GM12865 (cell line): ENCODE data around the gene LARGE2.
A peak's percentile ranks its signal among the peaks of the same experiment; 100 is the strongest.

Experiments used
- DNase-seq: peaks from one replicate; pipeline ENCODE4 v3.0.0; 2010; ENCODE audit warnings: low read depth
- H3K4me3 ChIP-seq: 2 replicates; pipeline ENCODE4 v1.5.1; 2011; ENCODE audit warnings: mild to moderate bottlenecking, low read depth, low read length, control low read depth
- TF ChIP-seq, protein P1 (sequence below): IDR thresholded peaks from 2 replicates; pipeline ENCODE4 v1.5.1; 2011; ENCODE audit warnings: low read length, control low read depth, low read depth, inconsistent platforms; ENCODE audit not compliant: insufficient read depth; ENCODE audit errors: missing control alignments

The LARGE2 gene

DNA sequence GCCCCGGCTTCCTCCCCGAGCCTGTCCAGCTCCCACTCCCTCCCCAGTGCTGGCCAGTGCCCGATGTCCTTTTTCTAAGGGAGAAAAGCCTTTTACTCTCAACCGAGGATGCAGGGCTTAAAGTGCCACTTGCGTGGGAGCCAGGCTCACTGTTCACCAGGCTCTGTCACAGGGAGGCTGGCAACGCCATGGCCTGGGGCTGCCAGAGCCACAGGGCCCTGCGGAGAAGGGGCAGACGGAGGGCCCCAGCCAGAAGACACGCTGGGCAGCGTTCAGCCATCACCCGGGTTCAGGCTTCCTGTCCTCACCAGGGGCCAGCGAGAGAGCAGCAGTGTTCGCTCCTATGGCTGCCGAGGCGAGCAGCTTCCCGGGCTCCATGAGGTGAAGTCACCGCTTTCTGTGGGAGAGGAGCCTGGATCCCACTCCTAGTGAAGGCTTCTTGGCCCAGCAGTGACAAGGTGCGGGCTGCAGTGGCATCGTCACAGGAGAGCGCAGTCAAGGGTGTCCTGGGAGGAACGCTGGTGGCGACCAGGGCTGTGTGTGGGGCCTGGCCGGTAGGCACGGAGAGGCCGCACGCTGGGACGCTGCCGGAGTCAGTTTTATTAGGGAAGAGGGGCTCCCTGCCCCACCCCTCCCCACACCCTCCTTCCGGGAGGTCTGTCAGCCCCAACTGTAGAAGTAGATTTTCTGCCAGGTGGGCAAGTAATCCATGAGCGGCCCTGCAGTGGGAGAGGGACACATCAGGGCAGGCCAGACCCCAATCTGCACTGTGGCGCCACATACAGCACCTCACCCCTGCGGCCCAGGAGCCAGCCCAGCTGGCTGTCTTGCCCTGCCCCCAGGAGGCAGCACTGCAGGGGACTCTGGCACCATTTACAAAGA lies 12.6 kb upstream of the LARGE2 start:
- TF ChIP-seq, protein P1, sequence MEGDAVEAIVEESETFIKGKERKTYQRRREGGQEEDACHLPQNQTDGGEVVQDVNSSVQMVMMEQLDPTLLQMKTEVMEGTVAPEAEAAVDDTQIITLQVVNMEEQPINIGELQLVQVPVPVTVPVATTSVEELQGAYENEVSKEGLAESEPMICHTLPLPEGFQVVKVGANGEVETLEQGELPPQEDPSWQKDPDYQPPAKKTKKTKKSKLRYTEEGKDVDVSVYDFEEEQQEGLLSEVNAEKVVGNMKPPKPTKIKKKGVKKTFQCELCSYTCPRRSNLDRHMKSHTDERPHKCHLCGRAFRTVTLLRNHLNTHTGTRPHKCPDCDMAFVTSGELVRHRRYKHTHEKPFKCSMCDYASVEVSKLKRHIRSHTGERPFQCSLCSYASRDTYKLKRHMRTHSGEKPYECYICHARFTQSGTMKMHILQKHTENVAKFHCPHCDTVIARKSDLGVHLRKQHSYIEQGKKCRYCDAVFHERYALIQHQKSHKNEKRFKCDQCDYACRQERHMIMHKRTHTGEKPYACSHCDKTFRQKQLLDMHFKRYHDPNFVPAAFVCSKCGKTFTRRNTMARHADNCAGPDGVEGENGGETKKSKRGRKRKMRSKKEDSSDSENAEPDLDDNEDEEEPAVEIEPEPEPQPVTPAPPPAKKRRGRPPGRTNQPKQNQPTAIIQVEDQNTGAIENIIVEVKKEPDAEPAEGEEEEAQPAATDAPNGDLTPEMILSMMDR: no peak
- no peak for DNase-seq
- no peak overlapping the region for H3K4me3 ChIP-seq

DNA sequence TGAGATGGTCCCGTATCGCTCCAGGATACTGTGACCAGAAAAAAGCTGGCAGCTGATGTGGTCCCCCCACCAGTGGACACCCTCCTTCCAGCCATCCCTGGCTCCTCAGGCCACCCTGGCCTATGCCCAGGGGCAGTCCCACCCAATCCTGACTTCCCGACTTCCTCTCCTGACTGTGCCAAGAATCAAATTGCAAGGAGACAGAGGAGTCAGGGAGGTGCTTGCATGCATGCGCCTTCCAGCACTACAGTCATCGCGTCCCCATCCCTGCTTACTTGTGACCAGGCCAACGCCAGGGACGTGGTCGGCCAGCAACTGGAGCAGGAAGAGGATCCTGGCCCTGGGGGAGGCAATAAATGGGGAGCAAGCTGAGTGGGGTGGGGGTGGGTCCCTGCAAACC lies 11.8 kb upstream of the LARGE2 start:
- TF ChIP-seq, protein P1: no peak
- H3K4me3 ChIP-seq: no peak overlapping the region
- DNase-seq: no peak

DNA sequence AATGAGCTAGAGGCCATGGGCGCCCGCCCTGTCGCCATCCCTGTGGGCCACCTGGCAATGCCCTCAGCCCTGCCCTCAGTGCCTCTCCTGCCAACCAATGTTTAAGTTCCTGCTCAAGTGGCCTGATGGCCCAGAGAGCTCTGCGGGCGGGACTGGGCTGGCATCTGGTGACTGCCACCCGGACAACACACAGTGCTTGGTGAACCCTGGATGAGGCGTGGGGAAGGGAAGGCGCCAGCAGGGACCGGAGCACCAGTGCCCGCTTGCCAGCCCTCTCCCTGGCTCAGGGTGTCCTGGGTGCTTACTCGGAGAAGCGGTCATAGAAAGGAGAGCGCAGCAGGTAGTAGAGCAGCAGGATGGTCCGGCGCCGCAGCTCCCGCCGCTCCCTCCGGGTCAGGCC lies 8.9 kb upstream of the LARGE2 start:
- TF ChIP-seq, protein P1: no peak
- no peak for DNase-seq

DNA sequence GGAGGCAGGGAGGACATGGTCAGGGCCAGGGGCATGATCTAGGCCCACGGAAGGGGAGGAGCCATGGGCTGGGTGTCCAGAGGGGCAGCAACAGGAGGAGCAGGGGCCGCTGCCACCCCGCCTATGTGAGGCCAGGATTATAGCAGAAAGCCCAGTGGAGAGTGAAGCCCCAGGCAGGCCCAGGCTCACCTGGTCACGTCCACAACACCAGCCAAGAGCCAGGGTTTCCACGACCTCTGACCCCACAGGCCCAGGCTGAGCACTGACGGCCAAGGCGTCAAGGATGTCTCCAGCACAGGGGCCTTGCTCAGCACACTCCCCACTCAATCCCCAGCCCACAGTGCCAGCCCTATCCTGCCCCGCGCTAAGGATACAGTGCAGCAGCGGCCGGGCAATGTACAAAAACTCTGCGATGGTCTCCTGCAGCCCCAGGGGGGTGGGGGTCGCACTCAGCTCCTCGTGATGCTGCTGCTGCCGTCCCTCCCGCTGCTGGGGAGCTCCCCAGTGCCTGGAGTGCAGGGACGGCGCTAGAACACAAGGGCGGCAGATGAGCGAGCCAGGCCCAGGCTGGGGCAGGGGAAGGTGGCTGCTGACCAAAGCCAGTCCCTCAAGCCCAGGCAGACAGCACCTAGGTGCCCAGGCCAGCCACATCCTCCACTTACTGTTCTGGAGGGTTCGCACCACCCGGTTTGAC lies 8.4 kb upstream of the LARGE2 start:
- DNase-seq: no peak
- H3K4me3 ChIP-seq: no peak overlapping the region
- TF ChIP-seq, protein P1: no peak

More for the DNA sequence above, 8.9 kb upstream of the LARGE2 start:
- H3K4me3 ChIP-seq: no peak overlapping the region

DNA sequence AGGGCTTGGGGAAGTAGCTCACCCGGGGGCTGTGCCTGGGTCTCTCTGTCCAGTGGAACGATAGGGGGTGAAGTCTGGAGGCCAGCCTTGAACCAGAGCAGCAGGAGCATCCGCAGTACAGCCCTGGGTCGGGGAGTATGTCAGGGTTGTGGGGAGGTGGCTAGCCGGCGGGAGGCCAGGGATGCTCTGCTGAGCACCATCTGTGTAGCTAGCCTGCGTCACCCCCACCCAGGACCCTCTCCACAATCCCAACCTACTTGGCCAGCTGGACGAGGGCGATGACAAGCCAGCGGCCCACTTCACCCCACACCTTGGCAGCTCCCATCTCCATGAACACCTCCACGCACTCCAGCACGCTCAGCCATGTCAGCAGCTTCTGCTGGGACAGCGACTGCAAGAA lies 7.0 kb upstream of the LARGE2 start:
- no peak overlapping the region for H3K4me3 ChIP-seq
- DNase-seq: no peak
- TF ChIP-seq, protein P1: no peak

DNA sequence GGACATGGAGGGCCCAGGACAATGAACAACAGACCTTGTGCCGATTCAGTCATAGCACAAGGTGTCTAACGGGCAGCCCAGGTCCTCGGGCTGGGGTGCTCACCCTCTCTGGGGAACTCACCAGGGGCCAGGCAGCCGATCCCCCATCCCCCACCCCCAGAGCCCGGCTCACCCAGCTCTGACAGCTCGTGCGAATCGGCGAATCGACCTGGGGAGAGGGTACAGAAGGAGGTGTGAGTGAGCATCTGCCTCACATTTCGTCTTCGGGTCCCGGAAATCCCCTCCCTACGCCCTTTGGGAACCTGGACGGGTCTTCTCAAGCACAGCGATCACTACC lies 5.2 kb upstream of the LARGE2 start:
- peak overlapping the region; percentile 84 for H3K4me3 ChIP-seq
- peak; percentile 36 for DNase-seq
- TF ChIP-seq, protein P1: no peak
